HepG2 (cell line): Measurements from ENCODE around the gene OR1F1. TPM values are rescaled to one million over a fixed set of nuclear protein-coding genes. Genes with fewer than 3 reads are reported as not detected.
A peak's percentile ranks its signal among the peaks of the same experiment; 100 is the strongest.

ENCODE experiments used
- ATAC-seq: fragments of 200-7000 bp; cut with Tn5 transposase; 3 replicates; pipeline ENCODE4 v1.9.1; 2020; ENCODE audit warnings: mild to moderate bottlenecking, moderate library complexity
- BruUV-seq: library from RNA; stranded (reverse); fragments of 400-500 nt; replicated peaks from 2 replicates; lab custom pipeline; 2021; lab: Mats Ljungman, UMichigan
- CTCF ChIA-PET: fragments of 300-600 bp; formaldehyde crosslinking; extraction: SDS; loops from one replicate; lab custom pipeline; 2021; ENCODE audit warnings: low total read pairs, inconsistent platforms, low intra/inter-chr PET ratio; lab: Yijun Ruan, JAX
- POLR2A ChIA-PET: fragments of 350-600 bp; sonication (Branson Sonifier 250); formaldehyde crosslinking; loops from one replicate; lab custom pipeline; 2020; ENCODE audit warnings: antibody characterized with exemption, inconsistent platforms; lab: Yijun Ruan, JAX
- DNase-seq: peaks from one replicate; pipeline ENCODE4 v3.0.0-alpha.2; 2015; ENCODE audit warnings: low spot score
- FAIRE-seq: peaks from 3 replicates; lab custom pipeline; 2011; peaks lifted over from hg19 to GRCh38; lab: Jason Lieb, UNC
- H2AFZ ChIP-seq: one replicate; pipeline ENCODE4 v1.6.1; 2011; ENCODE audit warnings: low read length, inconsistent platforms
- H3K27ac ChIP-seq: fragments of 300-600 bp; 3 replicates; pipeline ENCODE4 v1.8.0; 2011; ENCODE audit warnings: mixed run types, mild to moderate bottlenecking, mixed read lengths, low read length, inconsistent platforms; ENCODE audit not compliant: insufficient read depth; ENCODE audit errors: extremely low read length
- H3K27me3 ChIP-seq, 2 experiments: fragments of 200-600 bp in 1 of 2; 2 replicates in 1 of 2; 3 replicates in 1 of 2; pipeline versions ENCODE4 v1.6.0 to v1.8.0; 2011; ENCODE audit warnings: low read length in 2 of 2, mild to moderate bottlenecking in 2 of 2, moderate library complexity in 2 of 2, inconsistent platforms in 1 of 2; ENCODE audit not compliant: insufficient read depth in 2 of 2, control insufficient read depth in 1 of 2
- H3K36me3 ChIP-seq, 2 experiments: fragments of 200-600 bp in 1 of 2; replicated peaks in 1 of 2; 2 replicates in 1 of 2; 3 replicates in 1 of 2; pipeline versions ENCODE4 v1.5.1 to v1.8.0; 2011; ENCODE audit warnings: low read length in 2 of 2, inconsistent platforms in 1 of 2; ENCODE audit not compliant: insufficient read depth in 2 of 2, control insufficient read depth in 1 of 2
- H3K4me1 ChIP-seq: 2 replicates; pipeline ENCODE4 v1.5.1; 2012; ENCODE audit warnings: low read length, inconsistent platforms; ENCODE audit not compliant: insufficient read depth
- H3K4me2 ChIP-seq: 2 replicates; pipeline ENCODE4 v1.6.0; 2011; ENCODE audit warnings: low read depth, low read length, inconsistent platforms
- H3K4me3 ChIP-seq, 3 experiments: fragments of 200-600 bp in 1 of 3; sonication (generic), shearing (Covaris generic) in 1 of 3; replicated peaks in 1 of 3; 2 replicates each; pipeline ENCODE4 v1.5.1; 2011 to 2016; ENCODE audit warnings: low read length in 3 of 3, inconsistent platforms in 2 of 3, low read depth in 2 of 3, mild to moderate bottlenecking in 2 of 3, control low read depth in 1 of 3, mixed read lengths in 1 of 3; ENCODE audit not compliant: insufficient read depth in 1 of 3
- H3K79me2 ChIP-seq: one replicate; pipeline ENCODE4 v1.6.1; 2011; ENCODE audit warnings: low read length, inconsistent platforms; ENCODE audit not compliant: insufficient read depth
- H3K9ac ChIP-seq: 2 replicates; pipeline ENCODE4 v1.6.0; 2011; ENCODE audit warnings: mild to moderate bottlenecking, low read depth, low read length, inconsistent platforms; ENCODE audit not compliant: insufficient read depth
- H3K9me3 ChIP-seq: 2 replicates; pipeline ENCODE4 v1.5.1; 2012; ENCODE audit warnings: mild to moderate bottlenecking, low read length
- H4K20me1 ChIP-seq: 2 replicates; pipeline ENCODE4 v1.6.0; 2011; ENCODE audit warnings: inconsistent platforms, mild to moderate bottlenecking, low read length, moderate library complexity; ENCODE audit not compliant: insufficient read depth
- ATF1 ChIP-seq: IDR thresholded peaks from 2 replicates; pipeline ENCODE4 v1.6.1; 2016; ENCODE audit warnings: mild to moderate bottlenecking, control low read depth
- CTCF ChIP-seq: sonication (generic); formaldehyde crosslinking; IDR thresholded peaks from 2 replicates; pipeline ENCODE4 v1.5.0; 2020; ENCODE audit warnings: mild to moderate bottlenecking, missing genetic modification reagents, moderate library complexity
- DDIT3 ChIP-seq: sonication (generic); formaldehyde crosslinking; IDR thresholded peaks from 2 replicates; pipeline ENCODE4 v1.4.0; 2020; ENCODE audit warnings: mild to moderate bottlenecking, missing genetic modification reagents
- NR3C1 ChIP-seq: sonication (generic); formaldehyde crosslinking; IDR thresholded peaks from 2 replicates; pipeline ENCODE4 v1.4.0; 2020; ENCODE audit warnings: missing genetic modification reagents
- REXO4 ChIP-seq: sonication (generic); formaldehyde crosslinking; IDR thresholded peaks from 2 replicates; pipeline ENCODE4 v1.8.0; 2022; ENCODE audit warnings: missing genetic modification reagents, mild to moderate bottlenecking, borderline replicate concordance
- SNAPC5 ChIP-seq: sonication (generic); formaldehyde crosslinking; IDR thresholded peaks from 2 replicates; pipeline ENCODE4 v1.8.1; 2023; ENCODE audit warnings: mild to moderate bottlenecking, missing genetic modification reagents, borderline replicate concordance
- THAP8 ChIP-seq: sonication (generic); formaldehyde crosslinking; IDR thresholded peaks from 2 replicates; pipeline ENCODE4 v1.5.1; 2020; ENCODE audit warnings: missing genetic modification reagents, mild to moderate bottlenecking, borderline replicate concordance
- U2AF1 ChIP-seq: fragments of 200-400 bp; formaldehyde crosslinking; optimal IDR thresholded peaks from 2 replicates; pipeline ENCODE3; 2017; ENCODE audit warnings: mild to moderate bottlenecking, low read depth, low read length
- XRCC5 ChIP-seq: fragments of 200-400 bp; formaldehyde crosslinking; optimal IDR thresholded peaks from 2 replicates; pipeline ENCODE3; 2017; ENCODE audit warnings: mild to moderate bottlenecking, low read length
- ZBTB33 ChIP-seq: sonication (generic); formaldehyde crosslinking; IDR thresholded peaks from 2 replicates; pipeline ENCODE4 v1.4.0; 2020; ENCODE audit warnings: missing genetic modification reagents
- ZNF138 ChIP-seq: sonication (generic); formaldehyde crosslinking; IDR thresholded peaks from 2 replicates; pipeline ENCODE4 v1.5.0; 2020; ENCODE audit warnings: mild to moderate bottlenecking, low read depth, missing genetic modification reagents
- ZNF296 ChIP-seq: sonication (generic); formaldehyde crosslinking; conservative IDR thresholded peaks from 2 replicates; pipeline ENCODE4 v1.5.0; 2020; ENCODE audit warnings: mild to moderate bottlenecking, missing genetic modification reagents
- ZNF431 ChIP-seq: sonication (generic); formaldehyde crosslinking; IDR thresholded peaks from 2 replicates; pipeline ENCODE4 v1.9.0; 2022; ENCODE audit warnings: missing genetic modification reagents, low read depth, mild to moderate bottlenecking, borderline replicate concordance
- ZNF446 ChIP-seq: sonication (generic); formaldehyde crosslinking; IDR thresholded peaks from 2 replicates; pipeline ENCODE4 v1.5.0; 2020; ENCODE audit warnings: mild to moderate bottlenecking, missing genetic modification reagents
- ZNF484 ChIP-seq: sonication (generic); formaldehyde crosslinking; IDR thresholded peaks from 2 replicates; pipeline ENCODE4 v1.5.1; 2020; ENCODE audit warnings: mild to moderate bottlenecking, low read depth, missing genetic modification reagents, borderline replicate concordance
- ZSCAN5A ChIP-seq: sonication (generic); formaldehyde crosslinking; IDR thresholded peaks from 2 replicates; pipeline ENCODE4 v1.8.0; 2022; ENCODE audit warnings: mild to moderate bottlenecking, missing genetic modification reagents, borderline replicate concordance
- WGBS: methylation state at CpG from one replicate; pipeline ENCODE4 v1.1.6; 2017; ENCODE audit warnings: low lambda C conversion rate; 5-methylcytosine and 5-hydroxymethylcytosine counted together
- in situ Hi-C: cut with HindIII; loops from 2 replicates; pipeline ENCODE4 v1.10.0; 2017; ENCODE audit warnings: low pct_unique_long_range_greater_than_20kb; ENCODE audit not compliant: extremely low pct_ligation_motif_present
- intact Hi-C: fragments of 100-400 bp; cut with micrococcal nuclease; formaldehyde crosslinking; loops from one replicate; pipeline ENCODE4 v1.10.0; 2022; ENCODE audit not compliant: unreplicated experiment
- polyA plus RNA-seq, 8 experiments: library from polyadenylated mRNA; depleted of rRNA in 3 of 8; stranded (reverse) in 7 of 8; unstranded in 1 of 8; fragments of >200 nt; fragmentation: Illumina TruSeq in 4 of 8; extraction: Trizol in 4 of 8; gene quantifications; 2 replicates each; pipeline versions ENCODE4 v1.2.1 to v1.2.3, GENCODE V29; 2011 to 2016; ENCODE audit warnings: low read depth in 4 of 8, missing spikeins in 1 of 8, mixed read lengths in 1 of 8; ENCODE audit not compliant: insufficient read depth in 1 of 8
- total RNA-seq, 5 experiments: library from RNA; depleted of rRNA; stranded (reverse); fragments of >200 nt; fragmentation: Illumina TruSeq; extraction: Trizol; gene quantifications; 2 replicates each; pipeline ENCODE4 v1.2.3, GENCODE V29; 2016; ENCODE audit warnings: low read depth in 1 of 5

OR1F1 gene
- total and polyA plus RNA-seq, 2 of the 13 experiments (the other 11 are each of a cell fraction or from before 2014, with no cell fraction given) = 0.90 TPM; not detected in 1

GRCh38 chr16:3171855-3172593 lies 16.0 kb upstream of the OR1F1 start:
- ChIA-PET CTCF (no interaction called here), POLR2A (interaction anchor here (0.6 to 3.5 kb wide), 20 partner anchors 8 to 916 kb away, joined by 3 to 51 read pairs (median 6); partner anchors contain the start of genes IL32, OR1F1 and ZNF213)
- ATAC-seq = peak; percentile 75
- intact Hi-C loops = loop anchor here (2.0 to 5.0 kb wide), 2 partner anchors 19 to 40 kb away; no protein-coding TSS in a partner anchor
- peak overlapping the region; percentile 24 for H3K27ac ChIP-seq
- H3K4me3 ChIP-seq = peak overlapping the region; percentile 63 to 78 (median 77)
- H3K79me2 ChIP-seq = no peaks in the 10 kb centered on the region
- TSS peak; percentile 94 for BruUV-seq
- peaks cover 63% of the 10 kb centered on the region for H3K4me1 ChIP-seq
- in situ Hi-C loops = no loop called here
- DNase-seq = peak; percentile 67
- peak; percentile 37 for FAIRE-seq
- 0% methylated on average over 4 of the region's 41 CpGs for WGBS
- H4K20me1 ChIP-seq = no peaks in the 10 kb centered on the region
- no peaks in the 10 kb centered on the region for H3K9me3 ChIP-seq
- peaks cover 0 to 7% of the 10 kb centered on the region in 2 experiments; a peak in 1 of 5 replicates for H3K27me3 ChIP-seq
- H2AFZ ChIP-seq = no peak overlapping the region
- H3K36me3 ChIP-seq = no peaks in the 10 kb centered on the region
- H3K4me2 ChIP-seq = peak overlapping the region; percentile 94
- H3K9ac ChIP-seq = peak overlapping the region; percentile 36; the same call in 1 of the 2 replicates
- peak; percentile 70 for TF ChIP-seq ATF1 (CRISPR knock-in tag)
- TF ChIP-seq ZSCAN5A = no peak
- TF ChIP-seq REXO4 (CRISPR knock-in tag) = no peak
- no peak for TF ChIP-seq ZNF296 (CRISPR knock-in tag)
- TF ChIP-seq ZNF138 = no peak
- no peak for TF ChIP-seq THAP8 (CRISPR knock-in tag)
- TF ChIP-seq ZBTB33 (CRISPR knock-in tag) = 0 out of 2 replicates have a peak, but pooled peaks have one; percentile 10
- no peak for TF ChIP-seq ZNF484 (CRISPR knock-in tag)
- no peak for TF ChIP-seq ZNF431
- 0 out of 2 replicates have a peak, but pooled peaks have one; percentile 54 for TF ChIP-seq ZNF446 (CRISPR knock-in tag)
- no peak; the same call in 1 of the 2 replicates for TF ChIP-seq CTCF (CRISPR knock-in tag)
- no peak for TF ChIP-seq DDIT3
- no peak for TF ChIP-seq SNAPC5 (CRISPR knock-in tag)
- no peak for TF ChIP-seq NR3C1 (CRISPR knock-in tag)
- no peak for TF ChIP-seq XRCC5
- TF ChIP-seq U2AF1 = no peak
